ENCODE data around the gene DMRT3. TPM values are rescaled to one million over a fixed set of nuclear protein-coding genes. Genes with fewer than 3 reads are reported as not detected.

DMRT3 gene
- total RNA-seq, 2 donors from 2014 or later = not detected

GRCh38 chr9:967436-967835, 9.0 kb upstream of the DMRT3 start:
- no peak overlapping the region for H3K4me3 ChIP-seq
- no peak overlapping the region for H3K27ac ChIP-seq
- intact Hi-C loops (cut with DNase I) = no loop called here
- no peak for TF ChIP-seq CTCF (IDR thresholded peaks at IDR 0.05)
- peaks cover 14% of the 10 kb centered on the region for H3K4me1 ChIP-seq
- no peaks in the 10 kb centered on the region for H3K36me3 ChIP-seq
- no peak overlapping the region for H3K9ac ChIP-seq (ENCODE audit: low read depth in 2 of 2, low read length in 2 of 2)
- no peak for DNase-seq
- peaks cover 66% of the 10 kb centered on the region for H3K27me3 ChIP-seq
- H3K9me3 ChIP-seq = no peaks in the 10 kb centered on the region

DNA sequence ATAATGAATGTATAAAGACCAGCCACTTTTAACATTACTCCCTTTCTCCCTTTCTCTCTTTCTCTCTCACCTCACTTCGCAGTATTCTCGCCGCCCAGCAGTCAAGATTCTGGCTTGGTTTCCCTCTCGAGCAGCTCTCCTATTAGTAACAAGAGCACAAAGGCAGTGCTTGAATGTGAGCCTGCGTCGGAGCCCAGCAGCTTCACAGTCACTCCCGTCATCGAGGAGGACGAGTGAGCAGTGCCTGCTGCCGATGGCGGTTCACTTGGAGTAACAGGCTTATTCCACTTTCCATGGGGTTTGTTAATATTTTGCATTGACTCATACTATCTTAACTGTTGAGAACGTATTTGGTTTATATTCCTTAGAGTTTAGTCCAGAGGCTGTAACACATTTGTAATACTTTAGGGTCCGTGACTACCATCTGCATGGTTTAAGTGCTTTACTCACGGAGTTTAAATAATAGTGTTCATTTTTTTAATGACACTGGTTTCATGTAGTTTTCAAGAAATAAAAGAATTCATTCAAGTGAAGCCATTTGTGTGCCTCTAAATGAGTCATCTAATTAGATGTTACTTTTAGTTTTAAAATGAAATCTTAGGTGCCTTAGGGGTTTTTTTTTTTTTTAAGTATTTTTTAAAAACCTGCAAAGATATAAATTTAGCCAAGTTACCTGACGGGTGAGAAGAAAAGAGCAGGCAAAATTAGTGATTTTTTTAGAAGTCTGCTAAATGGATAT, 8.4 kb upstream of the DMRT3 start:
- H3K4me1 ChIP-seq = peaks cover 14% of the 10 kb centered on the region
- no peak for TF ChIP-seq CTCF (IDR thresholded peaks at IDR 0.05)
- H3K36me3 ChIP-seq = no peaks in the 10 kb centered on the region
- H3K4me3 ChIP-seq = no peak overlapping the region
- no peak overlapping the region for H3K9ac ChIP-seq (ENCODE audit: low read depth in 2 of 2, low read length in 2 of 2)
- no peaks in the 10 kb centered on the region for H3K9me3 ChIP-seq
- no peak overlapping the region for H3K27ac ChIP-seq
- no peak for DNase-seq
- H3K27me3 ChIP-seq = peaks cover 72% of the 10 kb centered on the region
- intact Hi-C loops (cut with DNase I) = no loop called here

- H3K27ac ChIP-seq = no peak overlapping the region
- H3K9ac ChIP-seq (ENCODE audit: low read depth in 2 of 2, low read length in 2 of 2) = no peak overlapping the region
- H3K9me3 ChIP-seq = no peaks in the 10 kb centered on the region
- peaks cover 87% of the 10 kb centered on the region for H3K27me3 ChIP-seq
- no peak for TF ChIP-seq CTCF (IDR thresholded peaks at IDR 0.05)
- H3K36me3 ChIP-seq = no peaks in the 10 kb centered on the region
- peaks cover 14% of the 10 kb centered on the region for H3K4me1 ChIP-seq
- intact Hi-C loops (cut with DNase I) = no loop called here
- DNase-seq = no peak
- H3K4me3 ChIP-seq = no peak overlapping the region
Measured at GRCh38 chr9:969310-970150, 6.9 kb upstream of the DMRT3 start.

DNA sequence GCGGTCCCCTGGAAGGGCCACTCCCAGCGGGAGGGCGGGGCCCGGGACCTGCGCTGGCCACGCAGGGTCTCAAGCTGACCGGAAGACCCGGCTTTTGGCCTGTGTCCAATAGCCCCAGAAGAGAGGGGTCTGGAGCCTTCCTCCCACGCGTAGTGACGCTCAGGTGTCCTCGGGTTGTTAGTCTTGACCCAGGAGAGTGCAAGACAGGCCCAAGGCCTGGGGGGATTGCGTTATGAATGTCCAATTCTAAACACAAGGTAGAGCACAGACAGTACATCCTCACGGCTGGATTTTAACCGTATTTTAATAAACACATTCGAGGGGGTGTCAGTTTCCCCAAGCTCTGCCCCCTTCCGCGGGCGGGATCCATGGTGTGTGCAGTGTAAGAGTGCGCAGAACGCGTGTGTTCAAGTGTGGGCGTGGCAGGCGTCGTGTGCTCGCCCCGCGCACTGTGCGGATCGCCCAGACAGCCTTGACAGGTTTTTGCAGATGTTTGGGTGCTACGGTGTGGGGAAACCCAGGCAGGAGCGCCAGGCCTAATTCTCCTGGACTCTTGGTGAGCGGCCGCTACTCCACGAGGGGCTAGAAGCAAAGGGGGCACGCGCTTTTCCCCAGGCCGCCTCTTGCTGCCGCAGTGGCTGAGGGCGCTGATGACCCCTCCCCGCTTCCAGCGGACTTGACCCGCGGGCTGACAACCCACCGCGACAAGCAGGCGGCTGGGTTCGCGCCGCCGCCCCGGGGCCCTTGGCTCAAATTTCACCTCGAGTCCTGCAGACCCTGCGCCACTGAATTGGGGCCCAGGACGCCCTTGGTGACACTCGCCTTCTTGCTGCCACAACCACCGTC, 6.1 kb upstream of the DMRT3 start:
- Histone ChIP-seq H3K27ac (no peak overlapping the region), H3K27me3 (peaks cover 95% of the 10 kb centered on the region), H3K4me3 (no peak overlapping the region), H3K9me3 (no peaks in the 10 kb centered on the region), H3K9ac (ENCODE audit: low read depth in 2 of 2, low read length in 2 of 2) (no peak overlapping the region), H3K36me3 (no peaks in the 10 kb centered on the region), H3K4me1 (peaks cover 14% of the 10 kb centered on the region)
- intact Hi-C loops (cut with DNase I) = no loop called here
- no peak for DNase-seq
- TF ChIP-seq CTCF (IDR thresholded peaks at IDR 0.05) = no peak

GRCh38 chr9:971901-972500, 4.5 kb upstream of the DMRT3 start:
- DNase-seq = peak; percentile 47
- TF ChIP-seq CTCF (IDR thresholded peaks at IDR 0.05) = no peak
- Histone ChIP-seq H3K9ac (ENCODE audit: low read depth in 2 of 2, low read length in 2 of 2) (no peak overlapping the region), H3K4me1 (peaks cover 14% of the 10 kb centered on the region), H3K27me3 (peaks cover 96% of the 10 kb centered on the region), H3K9me3 (no peaks in the 10 kb centered on the region), H3K4me3 (peak overlapping the region; percentile 41), H3K27ac (no peak overlapping the region), H3K36me3 (no peaks in the 10 kb centered on the region)
- intact Hi-C loops (cut with DNase I) = no loop called here
